AG04449 (cell line): ENCODE data around the gene ZNF530.

Experiments
- CTCF ChIA-PET: fragments of 350-600 bp; formaldehyde crosslinking; extraction: SDS; loops from one replicate; lab custom pipeline; 2021; ENCODE audit warnings: antibody characterized with exemption; lab: Yijun Ruan, JAX
- POLR2A ChIA-PET: fragments of 400-600, 350-600 bp; formaldehyde crosslinking; extraction: SDS; loops from one replicate; lab custom pipeline; 2020; ENCODE audit warnings: antibody characterized with exemption, inconsistent platforms; lab: Yijun Ruan, JAX
- DNase-seq: peaks from one replicate; pipeline ENCODE4 v3.0.0-alpha.2; 2010; ENCODE audit warnings: low read depth, low spot score
- H3K4me3 ChIP-seq: 2 replicates; pipeline ENCODE4 v1.5.1; 2011; ENCODE audit warnings: low read depth, mild to moderate bottlenecking, control low read depth, low read length
- TF ChIP-seq, protein P1 (sequence below): IDR thresholded peaks from one replicate; pipeline ENCODE4 v1.5.1; 2011; ENCODE audit warnings: mild to moderate bottlenecking, moderate library complexity, low read length, control low read depth, inconsistent platforms; ENCODE audit not compliant: insufficient read depth; ENCODE audit errors: missing control alignments

The ZNF530 gene

DNA sequence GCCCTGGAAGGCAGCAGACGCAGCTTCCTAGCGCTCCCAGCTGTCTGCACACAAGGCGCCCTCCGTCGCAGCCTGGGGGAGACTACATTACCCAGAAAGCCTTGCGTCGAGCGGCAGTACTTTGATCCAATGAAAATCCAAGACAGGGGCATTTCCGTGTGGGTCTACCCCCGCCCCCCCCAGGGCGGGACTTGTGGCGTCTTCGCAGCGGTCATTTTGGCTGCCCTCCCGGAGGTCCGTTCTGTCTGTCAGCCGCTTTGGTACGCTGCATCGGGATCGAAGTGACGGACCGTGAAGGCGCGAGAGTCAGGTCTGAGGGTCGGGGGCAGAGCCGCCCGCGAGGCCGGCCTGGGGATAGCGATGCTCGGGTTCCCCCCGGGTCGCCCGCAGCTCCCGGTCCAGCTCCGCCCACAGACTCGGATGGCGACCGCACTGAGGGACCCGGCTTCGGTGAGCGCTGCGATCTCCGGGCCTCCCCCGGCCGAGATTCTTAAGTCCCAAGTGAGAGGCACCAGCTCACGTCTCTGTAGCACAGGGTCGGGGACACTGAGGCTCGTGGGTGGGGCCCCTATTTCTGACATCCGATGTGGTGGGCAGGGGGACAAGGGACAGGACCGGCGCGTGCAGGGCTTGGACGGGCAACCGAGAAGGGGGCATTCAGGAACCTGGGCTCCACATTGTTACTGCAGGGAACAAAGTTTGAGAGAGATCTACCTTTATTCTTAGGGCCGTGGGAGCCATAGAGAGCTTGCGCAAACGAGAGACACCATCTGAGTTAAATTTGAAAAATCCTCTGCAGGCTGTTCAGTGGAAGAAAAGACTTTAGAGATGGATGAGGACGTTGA lies 33.5 kb downstream of the ZNF530 start, which contains the start of gene ZNF211:
Gene ZNF211, plus strand, starts transcription at position 182 of the 845 bp plus-strand sequence. Its CDS starts 179 bp downstream, at position 361.
- peak; percentile 49 for DNase-seq
- H3K4me3 ChIP-seq: peak within 1 kb of the TSS; percentile 88
- ChIA-PET CTCF (interaction anchor here (1.0 to 1.6 kb wide), 3 partner anchors 15 to 75 kb away, joined by 3 to 4 read pairs (median 3); partner anchors contain the start of gene ZNF551), POLR2A (interaction anchor here (1.0 to 1.4 kb wide), 2 partner anchors 19 to 76 kb away, joined by 3 to 4 read pairs; partner anchors contain the start of genes ZNF134 and ZNF154)
- TF ChIP-seq, protein P1, sequence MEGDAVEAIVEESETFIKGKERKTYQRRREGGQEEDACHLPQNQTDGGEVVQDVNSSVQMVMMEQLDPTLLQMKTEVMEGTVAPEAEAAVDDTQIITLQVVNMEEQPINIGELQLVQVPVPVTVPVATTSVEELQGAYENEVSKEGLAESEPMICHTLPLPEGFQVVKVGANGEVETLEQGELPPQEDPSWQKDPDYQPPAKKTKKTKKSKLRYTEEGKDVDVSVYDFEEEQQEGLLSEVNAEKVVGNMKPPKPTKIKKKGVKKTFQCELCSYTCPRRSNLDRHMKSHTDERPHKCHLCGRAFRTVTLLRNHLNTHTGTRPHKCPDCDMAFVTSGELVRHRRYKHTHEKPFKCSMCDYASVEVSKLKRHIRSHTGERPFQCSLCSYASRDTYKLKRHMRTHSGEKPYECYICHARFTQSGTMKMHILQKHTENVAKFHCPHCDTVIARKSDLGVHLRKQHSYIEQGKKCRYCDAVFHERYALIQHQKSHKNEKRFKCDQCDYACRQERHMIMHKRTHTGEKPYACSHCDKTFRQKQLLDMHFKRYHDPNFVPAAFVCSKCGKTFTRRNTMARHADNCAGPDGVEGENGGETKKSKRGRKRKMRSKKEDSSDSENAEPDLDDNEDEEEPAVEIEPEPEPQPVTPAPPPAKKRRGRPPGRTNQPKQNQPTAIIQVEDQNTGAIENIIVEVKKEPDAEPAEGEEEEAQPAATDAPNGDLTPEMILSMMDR: no peak

DNA sequence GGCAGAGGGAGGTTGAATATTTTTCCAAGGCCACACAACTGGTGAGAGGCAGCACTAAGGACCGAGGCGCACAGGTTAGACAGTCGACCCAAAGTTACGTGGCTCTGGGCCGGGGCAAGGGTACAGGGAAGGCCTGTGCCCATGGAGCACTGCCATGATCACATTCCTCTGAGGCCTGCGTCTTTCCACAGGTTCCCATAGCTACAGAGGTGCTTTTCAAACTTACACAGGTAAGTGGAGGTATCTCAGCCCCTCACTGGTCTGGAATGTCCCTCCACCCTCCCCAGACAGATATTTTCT lies 34.1 kb downstream of the ZNF530 start:
- ChIA-PET POLR2A (interaction anchor here (1.0 kb wide), 1 partner anchor 75 kb away, joined by 3 read pairs; the partner anchor contains the start of gene ZNF154), CTCF (interaction anchor here (1.0 kb wide), 1 partner anchor 76 kb away, joined by 3 read pairs; no protein-coding TSS in a partner anchor)
- H3K4me3 ChIP-seq: peak overlapping the region; percentile 88
- TF ChIP-seq, protein P1: no peak
- no peak for DNase-seq

GRCh38 chr19:57637379-57637778 lies 37.7 kb downstream of the ZNF530 start:
- CTCF ChIA-PET: no interaction called here
- no peak for DNase-seq
- TF ChIP-seq, protein P1: no peak
- POLR2A ChIA-PET: no interaction called here
- H3K4me3 ChIP-seq: no peak overlapping the region

DNA sequence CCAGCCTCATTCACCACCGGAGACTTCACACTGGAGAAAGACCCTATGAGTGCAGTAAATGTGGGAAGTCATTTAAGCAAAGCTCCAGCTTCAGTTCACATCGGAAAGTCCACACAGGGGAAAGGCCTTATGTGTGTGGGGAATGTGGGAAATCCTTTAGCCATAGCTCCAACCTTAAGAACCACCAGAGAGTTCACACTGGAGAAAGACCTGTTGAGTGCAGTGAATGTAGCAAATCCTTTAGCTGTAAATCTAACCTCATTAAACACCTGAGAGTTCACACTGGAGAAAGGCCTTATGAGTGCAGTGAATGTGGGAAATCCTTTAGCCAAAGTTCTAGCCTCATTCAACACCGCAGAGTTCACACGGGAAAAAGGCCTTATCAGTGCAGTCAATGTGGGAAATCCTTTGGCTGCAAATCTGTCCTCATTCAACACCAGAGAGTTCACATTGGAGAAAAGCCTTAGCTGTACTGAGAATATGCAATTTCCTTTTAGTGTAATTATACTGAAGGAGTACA lies 42.1 kb downstream of the ZNF530 start:
- ChIA-PET POLR2A (no interaction called here), CTCF (no interaction called here)
- TF ChIP-seq, protein P1: no peak
- no peak for DNase-seq
- H3K4me3 ChIP-seq: no peak overlapping the region

GRCh38 chr19:57642396-57643046 lies 42.8 kb downstream of the ZNF530 start:
- ChIA-PET CTCF (no interaction called here), POLR2A (no interaction called here)
- no peak overlapping the region for H3K4me3 ChIP-seq
- no peak for DNase-seq
- TF ChIP-seq, protein P1: no peak

- CTCF ChIA-PET: interaction anchor here (0.9 kb wide), 1 partner anchor 8 kb away, joined by 3 read pairs; no protein-coding TSS in a partner anchor
- POLR2A ChIA-PET: no interaction called here
- TF ChIP-seq, protein P1: no peak
- no peak overlapping the region for H3K4me3 ChIP-seq
- DNase-seq: no peak
Observed at GRCh38 chr19:57643734-57644133, 44.0 kb downstream of the ZNF530 start.
